GM18873 (cell line): Measurements from ENCODE around the gene SRPX2.
A peak's percentile ranks its signal among the peaks of the same experiment; 100 is the strongest.

Source experiments
- ATAC-seq: cut with Tn5 transposase; IDR thresholded peaks from one replicate; pipeline ENCODE4 v1.9.1; 2021; ENCODE audit warnings: mild to moderate bottlenecking, moderate library complexity, moderate number of reproducible peaks; ENCODE audit not compliant: unreplicated experiment, low FRiP score

Gene SRPX2

GRCh38 chrX:100643956-100644860 lies at the start of gene SRPX2:
Gene SRPX2, plus strand, starts transcription at chrX:100644199. Its CDS starts 2,124 bp downstream, at chrX:100646323.
- ATAC-seq: no peak

DNA sequence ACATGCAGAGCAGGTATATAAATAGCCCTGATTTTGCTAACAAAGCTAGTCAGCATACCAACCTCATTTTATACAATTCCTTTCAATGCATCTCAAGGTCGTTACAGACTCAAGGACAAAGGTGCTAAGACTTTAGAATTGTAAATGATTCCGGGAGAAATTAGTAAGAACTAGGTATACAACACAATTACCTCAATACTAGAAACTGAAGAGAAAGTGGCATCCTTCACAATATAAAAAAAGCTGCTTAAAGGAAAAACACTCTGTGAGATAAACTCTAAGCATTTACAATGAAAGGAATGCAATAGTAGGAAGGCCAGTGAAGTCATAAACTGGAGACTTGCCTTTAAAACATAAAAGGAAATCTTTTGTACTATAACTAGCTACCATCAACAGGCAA lies 47.4 kb upstream of the SRPX2 start:
- ATAC-seq: no peak

DNA sequence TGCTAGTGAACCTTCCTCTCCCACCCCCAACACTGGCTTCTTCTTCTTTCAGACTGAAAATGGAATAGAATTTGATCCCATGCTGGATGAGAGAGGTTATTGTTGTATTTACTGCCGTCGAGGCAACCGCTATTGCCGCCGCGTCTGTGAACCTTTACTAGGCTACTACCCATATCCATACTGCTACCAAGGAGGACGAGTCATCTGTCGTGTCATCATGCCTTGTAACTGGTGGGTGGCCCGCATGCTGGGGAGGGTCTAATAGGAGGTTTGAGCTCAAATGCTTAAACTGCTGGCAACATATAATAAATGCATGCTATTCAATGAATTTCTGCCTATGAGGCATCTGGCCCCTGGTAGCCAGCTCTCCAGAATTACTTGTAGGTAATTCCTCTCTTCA lies 44.5 kb upstream of the SRPX2 start:
- no peak for ATAC-seq

DNA sequence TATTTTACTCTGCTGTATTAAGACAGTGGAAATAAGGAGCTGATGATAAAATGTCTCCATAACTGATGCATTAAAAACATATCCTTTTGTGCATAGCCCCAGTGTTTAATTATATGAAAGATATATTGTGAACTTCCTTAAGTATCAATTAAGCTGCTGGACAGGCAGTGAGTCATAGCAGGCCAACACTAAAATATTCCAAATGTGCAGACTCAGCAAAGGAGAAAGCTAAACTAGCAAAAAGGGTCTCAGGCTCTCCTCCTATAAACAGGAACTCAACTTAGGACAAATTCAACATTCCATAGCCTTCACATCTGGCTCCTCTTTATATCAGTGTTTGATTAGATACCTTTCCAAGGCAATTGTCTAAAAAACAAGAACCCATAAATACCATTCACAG lies 43.7 kb upstream of the SRPX2 start:
- ATAC-seq: no peak

GRCh38 chrX:100600758-100601157 lies 43.2 kb upstream of the SRPX2 start:
- ATAC-seq: no peak

- ATAC-seq: no peak
Observed at GRCh38 chrX:100606753-100607152, 37.2 kb upstream of the SRPX2 start.

GRCh38 chrX:100609591-100609990 lies 34.4 kb upstream of the SRPX2 start:
- no peak for ATAC-seq

GRCh38 chrX:100611951-100612350 lies 32.0 kb upstream of the SRPX2 start:
- ATAC-seq: no peak

GRCh38 chrX:100615005-100615404 lies 29.0 kb upstream of the SRPX2 start:
- ATAC-seq: peak; percentile 100

GRCh38 chrX:100623001-100623400 lies 21.0 kb upstream of the SRPX2 start:
- ATAC-seq: no peak

- peak; percentile 96 for ATAC-seq
Observed at GRCh38 chrX:100625985-100626491, 18.0 kb upstream of the SRPX2 start.

- no peak for ATAC-seq
Observed at GRCh38 chrX:100635040-100635439, 9.0 kb upstream of the SRPX2 start.

DNA sequence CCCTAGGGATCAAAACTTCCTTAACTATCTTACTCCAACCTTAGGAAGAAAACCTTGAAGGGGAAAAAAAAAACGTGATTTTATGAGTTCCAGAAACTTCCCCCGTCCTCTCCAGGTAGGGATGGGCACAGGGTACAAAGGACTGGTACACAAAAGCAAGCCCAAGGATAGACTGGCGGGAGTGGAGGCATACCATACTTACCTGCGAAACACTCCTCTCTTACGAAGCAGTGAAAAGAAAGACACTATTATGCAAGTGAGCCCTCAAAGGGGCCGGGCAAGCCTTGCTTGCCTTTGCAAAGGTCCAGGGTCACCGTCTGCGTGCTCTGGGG lies 8.0 kb upstream of the SRPX2 start:
- no peak for ATAC-seq

DNA sequence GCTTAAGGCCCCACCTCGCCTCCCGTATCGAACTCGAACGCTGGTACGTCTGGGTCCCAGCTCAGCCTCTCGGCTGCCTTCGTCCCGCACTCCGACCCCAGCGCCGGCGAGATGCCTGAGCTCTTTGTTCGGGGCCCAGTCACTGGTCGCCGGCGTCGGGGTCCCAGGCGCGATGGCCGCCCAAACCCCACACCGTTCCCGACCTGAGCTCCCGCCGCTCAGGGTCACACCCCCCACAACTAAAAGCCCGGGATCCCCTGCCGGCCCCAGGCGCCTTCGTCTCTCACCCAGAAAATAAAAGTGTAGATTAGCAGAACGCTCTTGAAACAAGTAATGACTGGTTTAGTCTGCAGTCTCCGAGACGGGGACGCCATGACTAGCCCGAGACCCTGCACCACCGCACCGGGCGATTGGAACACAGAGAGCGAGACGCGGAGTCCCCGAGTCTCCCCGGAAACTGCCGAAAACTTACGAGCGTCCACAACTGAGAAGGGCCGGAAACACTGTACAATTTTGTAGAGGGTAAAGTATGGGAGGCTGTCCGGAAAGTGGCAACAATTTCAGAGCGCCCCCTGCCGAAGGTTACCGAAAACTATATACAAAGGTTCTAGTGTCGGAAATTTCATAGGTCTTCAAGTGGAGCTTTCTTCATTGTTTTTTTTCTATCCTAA lies 7.5 kb upstream of the SRPX2 start, which contains the start of gene TSPAN6:
TSPAN6 (minus strand) TSS at position 486 of the 671 bp plus-strand sequence; CDS start at position 374, 112 bp downstream.
- ATAC-seq: peak; percentile 98

GRCh38 chrX:100642290-100642689 lies 1.7 kb upstream of the SRPX2 start:
- ATAC-seq: no peak

- ATAC-seq: no peak
Observed at GRCh38 chrX:100643212-100643611, 787 bp upstream of the SRPX2 start.

DNA sequence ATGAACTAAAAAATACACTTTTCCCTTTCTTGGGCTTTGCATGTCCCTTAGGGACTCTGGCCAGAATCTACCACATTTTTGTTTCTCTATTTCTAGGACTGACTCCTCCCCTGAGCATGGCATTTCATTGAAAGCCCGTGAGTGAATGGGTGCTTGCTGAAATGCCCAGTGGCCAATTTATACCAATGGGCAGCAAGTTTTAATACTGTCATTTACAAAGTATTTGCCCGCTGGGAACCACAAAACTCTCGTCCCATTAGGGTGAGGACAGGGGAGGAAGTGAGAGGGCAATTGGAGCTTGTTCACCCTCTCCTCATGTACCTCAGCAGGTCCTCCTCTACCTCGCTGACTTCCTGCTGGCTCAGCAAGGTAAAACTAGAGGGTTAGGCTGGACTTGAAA lies 1.1 kb downstream of the SRPX2 start:
- ATAC-seq: no peak

DNA sequence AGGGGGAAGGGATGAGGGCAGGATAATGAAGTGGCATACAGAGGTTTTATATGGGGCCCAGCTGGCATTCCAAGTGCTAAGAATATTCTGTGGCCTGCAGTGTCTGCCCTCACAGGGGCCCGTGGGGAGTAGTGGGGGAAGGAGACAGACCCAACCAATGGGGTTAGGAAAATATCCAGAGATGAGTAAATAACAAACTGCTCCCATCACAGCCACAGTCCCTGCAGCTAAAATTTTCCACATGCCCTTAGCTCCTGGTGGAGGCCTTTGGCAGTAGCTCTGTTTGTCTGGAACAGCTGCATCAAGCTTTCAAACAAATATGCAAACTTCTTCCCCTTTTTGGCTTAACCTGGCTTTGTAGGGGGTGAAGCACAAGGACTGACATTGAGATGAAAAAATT lies 3.1 kb downstream of the SRPX2 start:
- ATAC-seq: no peak

GRCh38 chrX:100647739-100648138 lies 3.7 kb downstream of the SRPX2 start:
- ATAC-seq: no peak

GRCh38 chrX:100648458-100649417 lies 4.7 kb downstream of the SRPX2 start:
- no peak for ATAC-seq
